Neuronal stem cell (in vitro differentiated cells): ENCODE data around the gene LAMA2.

Experiments
- DNase-seq: peaks from one replicate; pipeline ENCODE4 v3.0.0-alpha.2; 2013; ENCODE audit warnings: low spot score
- H2AFZ ChIP-seq: one replicate; pipeline ENCODE4 v1.6.1; 2013; ENCODE audit warnings: mild to moderate bottlenecking, low read length, inconsistent platforms
- H2AK5ac ChIP-seq: 2 replicates; pipeline ENCODE4 v1.6.1; 2013; ENCODE audit warnings: low read depth, mild to moderate bottlenecking, inconsistent platforms, low read length, moderate library complexity, mixed read lengths
- H2BK120ac ChIP-seq: 2 replicates; pipeline ENCODE4 v1.6.1; 2013; ENCODE audit warnings: low read depth, mild to moderate bottlenecking, inconsistent platforms, low read length, moderate library complexity, mixed read lengths
- H2BK12ac ChIP-seq: one replicate; pipeline ENCODE4 v1.6.1; 2013; ENCODE audit warnings: low read length, inconsistent platforms
- H2BK15ac ChIP-seq: 2 replicates; pipeline ENCODE4 v1.6.1; 2013; ENCODE audit warnings: mild to moderate bottlenecking, low read length, inconsistent platforms, mixed read lengths
- H2BK5ac ChIP-seq: one replicate; pipeline ENCODE4 v1.6.1; 2013; ENCODE audit warnings: inconsistent platforms, mild to moderate bottlenecking, low read length, moderate library complexity
- H3K14ac ChIP-seq: one replicate; pipeline ENCODE4 v1.6.1; 2013; ENCODE audit warnings: low read length, inconsistent platforms
- H3K18ac ChIP-seq: 2 replicates; pipeline ENCODE4 v1.6.1; 2013; ENCODE audit warnings: low read length, inconsistent platforms
- H3K23ac ChIP-seq: 2 replicates; pipeline ENCODE4 v1.6.1; 2013; ENCODE audit warnings: low read depth, mild to moderate bottlenecking, mixed read lengths, low read length, inconsistent platforms; ENCODE audit not compliant: poor library complexity
- H3K27ac ChIP-seq: replicated peaks from 3 replicates; pipeline ENCODE4 v1.5.1; 2013; ENCODE audit warnings: low read length, inconsistent platforms
- H3K27me3 ChIP-seq, 3 experiments: 2 replicates each; pipeline ENCODE4 v1.6.1; 2013; ENCODE audit warnings: low read length in 3 of 3, mild to moderate bottlenecking in 2 of 3, inconsistent platforms in 1 of 3, low read depth in 1 of 3, mixed read lengths in 1 of 3, moderate library complexity in 1 of 3; ENCODE audit not compliant: control insufficient read depth in 3 of 3, insufficient read depth in 3 of 3
- H3K36me3 ChIP-seq, 2 donors: replicated peaks in 1 of 2; 2 replicates each; pipeline ENCODE4 v1.6.1; 2013; ENCODE audit warnings: low read length in 2 of 2; ENCODE audit not compliant: control insufficient read depth in 2 of 2, insufficient read depth in 2 of 2
- H3K4ac ChIP-seq: 2 replicates; pipeline ENCODE4 v1.6.1; 2013; ENCODE audit warnings: inconsistent platforms, mild to moderate bottlenecking, low read length, moderate library complexity
- H3K4me1 ChIP-seq, 2 donors: 1 replicate in 1 of 2; 2 replicates in 1 of 2; pipeline ENCODE4 v1.6.1; 2013; ENCODE audit warnings: low read length in 2 of 2, low read depth in 1 of 2; ENCODE audit not compliant: control insufficient read depth in 2 of 2, insufficient read depth in 1 of 2
- H3K4me2 ChIP-seq: one replicate; pipeline ENCODE4 v1.6.1; 2013; ENCODE audit warnings: mild to moderate bottlenecking, low read length, inconsistent platforms; ENCODE audit not compliant: insufficient read depth, poor library complexity, severe bottlenecking
- H3K4me3 ChIP-seq, 2 donors: 2 replicates each; pipeline ENCODE4 v1.5.1; 2013; ENCODE audit warnings: low read length in 2 of 2, mild to moderate bottlenecking in 2 of 2, inconsistent platforms in 1 of 2, moderate library complexity in 1 of 2
- H3K79me1 ChIP-seq: one replicate; pipeline ENCODE4 v1.6.1; 2013; ENCODE audit warnings: low read depth, mild to moderate bottlenecking, inconsistent platforms, low read length, moderate library complexity
- H3K9ac ChIP-seq: one replicate; pipeline ENCODE4 v1.6.1; 2013; ENCODE audit warnings: mild to moderate bottlenecking, low read depth, low read length, inconsistent platforms; ENCODE audit not compliant: poor library complexity
- H3K9me3 ChIP-seq, 2 donors: replicated peaks in 1 of 2; 2 replicates each; pipeline versions ENCODE3 to v1.6.1; 2013; ENCODE audit warnings: low read length in 2 of 2, mild to moderate bottlenecking in 2 of 2, inconsistent platforms in 1 of 2, low read depth in 1 of 2, mixed read lengths in 1 of 2, moderate library complexity in 1 of 2; ENCODE audit not compliant: control insufficient read depth in 2 of 2, insufficient read depth in 1 of 2
- H4K8ac ChIP-seq: one replicate; pipeline ENCODE4 v1.6.1; 2013; ENCODE audit warnings: low read depth, mild to moderate bottlenecking, inconsistent platforms, low read length, moderate library complexity
- H4K91ac ChIP-seq: one replicate; pipeline ENCODE4 v1.6.1; 2013; ENCODE audit warnings: low read length, low read depth, mild to moderate bottlenecking, inconsistent platforms; ENCODE audit not compliant: poor library complexity
- WGBS, 2 donors: extraction: QIAGEN DNeasy Blood & Tissue Kit; methylation state at CpG; one replicate each; pipeline ENCODE4 v1.1.7; 2013; ENCODE audit warnings: missing lambda C conversion rate in 2 of 2, mixed read lengths in 1 of 2; ENCODE audit not compliant: insufficient read length in 2 of 2, insufficient replicate concordance in 1 of 2; ENCODE audit errors: extremely low coverage in 2 of 2; 5-methylcytosine and 5-hydroxymethylcytosine counted together

The LAMA2 gene

DNA sequence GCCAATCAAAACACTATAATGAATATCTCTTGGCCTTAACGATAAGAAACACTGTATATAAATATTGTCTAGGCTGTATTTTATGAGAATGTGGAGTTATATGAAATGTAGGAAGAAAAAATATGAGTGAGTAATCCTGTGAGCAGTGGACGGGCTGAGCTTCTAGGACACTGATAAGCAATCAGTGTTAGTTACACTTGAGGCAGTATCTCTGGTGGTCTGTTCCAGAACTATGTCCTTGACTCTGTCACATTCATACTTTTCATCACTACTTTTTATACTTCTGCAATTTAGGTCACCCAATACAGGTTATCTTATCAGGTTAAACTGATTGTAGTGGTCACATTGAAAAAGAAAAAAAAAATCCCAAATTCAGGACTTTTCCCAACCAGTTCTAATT lies 360.4 kb downstream of the LAMA2 start:
- H2BK15ac ChIP-seq: no peak overlapping the region
- no peak overlapping the region for H3K27ac ChIP-seq
- H3K18ac ChIP-seq: no peak overlapping the region
- peaks cover 0 to 4% of the 10 kb centered on the region in 2 donors for H3K9me3 ChIP-seq
- H2BK5ac ChIP-seq: no peak overlapping the region
- WGBS, 2 donors: no CpG with 5 or more reads among the region's 2 CpGs
- H3K4ac ChIP-seq: no peak overlapping the region
- H3K4me2 ChIP-seq: no peak overlapping the region
- H3K79me1 ChIP-seq: no peaks in the 10 kb centered on the region
- no peak overlapping the region for H4K8ac ChIP-seq
- H2AK5ac ChIP-seq: no peak overlapping the region
- H3K23ac ChIP-seq: no peak overlapping the region
- no peak overlapping the region for H2BK12ac ChIP-seq
- H3K4me1 ChIP-seq: no peaks in the 10 kb centered on the region
- H3K4me3 ChIP-seq: no peak overlapping the region
- H3K14ac ChIP-seq: no peak overlapping the region
- no peak overlapping the region for H4K91ac ChIP-seq
- no peaks in the 10 kb centered on the region for H3K27me3 ChIP-seq
- no peak overlapping the region for H3K9ac ChIP-seq
- H3K36me3 ChIP-seq: no peaks in the 10 kb centered on the region
- no peak overlapping the region for H2BK120ac ChIP-seq
- DNase-seq: no peak
- no peak overlapping the region for H2AFZ ChIP-seq

DNA sequence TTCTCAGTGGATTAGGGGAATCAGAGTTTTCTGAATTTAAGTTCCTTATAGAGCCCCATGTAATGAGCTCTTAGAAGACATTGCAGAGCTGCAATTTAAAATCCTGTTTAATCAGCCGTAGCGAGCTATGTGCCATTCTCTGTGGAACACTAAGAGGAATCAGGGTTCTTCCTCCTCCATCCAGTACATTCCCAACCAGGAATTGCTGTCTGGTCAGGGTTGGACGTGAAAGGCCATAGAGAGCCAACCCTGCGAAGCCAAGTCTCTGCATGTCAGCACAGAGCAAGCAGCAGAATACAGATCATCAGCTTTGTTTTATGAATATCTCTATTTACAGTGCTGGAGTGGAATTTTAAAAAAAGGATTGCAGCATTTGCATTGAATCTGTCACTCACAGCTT lies 366.0 kb downstream of the LAMA2 start:
- no peaks in the 10 kb centered on the region for H3K79me1 ChIP-seq
- no peak overlapping the region for H3K14ac ChIP-seq
- no peak overlapping the region for H3K27ac ChIP-seq
- no peak overlapping the region for H3K9ac ChIP-seq
- H3K18ac ChIP-seq: no peak overlapping the region
- no peak overlapping the region for H2AFZ ChIP-seq
- no peak overlapping the region for H2BK120ac ChIP-seq
- no peak overlapping the region for H3K23ac ChIP-seq
- H2AK5ac ChIP-seq: no peak overlapping the region
- no peak overlapping the region for H2BK5ac ChIP-seq
- no peak overlapping the region for H3K4me3 ChIP-seq
- H3K4ac ChIP-seq: no peak overlapping the region
- no peak overlapping the region for H2BK15ac ChIP-seq
- H4K91ac ChIP-seq: no peak overlapping the region
- no peak overlapping the region for H3K4me2 ChIP-seq
- H3K4me1 ChIP-seq: no peaks in the 10 kb centered on the region
- DNase-seq: no peak
- no peak overlapping the region for H2BK12ac ChIP-seq
- no peak overlapping the region for H4K8ac ChIP-seq
- H3K9me3 ChIP-seq: peaks cover 0 to 4% of the 10 kb centered on the region in 2 donors
- WGBS, 2 donors: no CpG with 5 or more reads among the region's 4 CpGs
- no peaks in the 10 kb centered on the region for H3K36me3 ChIP-seq
- no peaks in the 10 kb centered on the region for H3K27me3 ChIP-seq

DNA sequence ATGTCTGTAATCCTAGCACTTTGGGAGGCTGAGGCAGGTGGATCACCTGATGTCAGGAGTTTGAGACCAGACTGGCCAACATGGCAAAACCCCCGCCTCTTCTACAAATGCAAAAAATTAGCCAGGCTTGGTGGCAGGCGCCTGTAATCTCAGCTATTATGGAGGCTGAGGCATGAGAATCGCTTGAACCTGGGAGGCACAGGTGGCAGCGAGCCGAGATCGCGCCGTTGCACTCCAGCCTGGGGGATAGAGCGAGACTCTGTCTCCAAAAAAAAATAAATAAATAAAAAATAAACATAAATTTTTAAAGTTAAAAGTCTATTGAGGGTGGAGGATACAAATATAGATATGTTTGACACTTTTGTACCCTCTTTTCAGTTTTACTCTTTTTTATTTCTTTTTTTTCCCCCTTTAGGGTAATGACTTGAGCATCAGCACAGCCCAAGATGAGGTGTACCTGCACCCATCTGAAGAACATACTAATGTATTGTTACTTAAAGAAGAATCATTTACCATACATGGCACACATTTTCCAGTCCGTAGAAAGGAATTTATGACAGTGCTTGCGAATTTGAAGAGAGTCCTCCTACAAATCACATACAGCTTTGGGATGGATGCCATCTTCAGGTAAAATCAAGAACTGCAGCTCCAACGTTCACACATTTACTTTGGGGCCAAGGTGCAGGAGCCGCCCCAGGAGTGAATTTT lies 368.9 kb downstream of the LAMA2 start:
- H2AFZ ChIP-seq: no peak overlapping the region
- H3K4me3 ChIP-seq: no peak overlapping the region
- H2BK5ac ChIP-seq: no peak overlapping the region
- no peak overlapping the region for H4K91ac ChIP-seq
- H3K23ac ChIP-seq: no peak overlapping the region
- no peaks in the 10 kb centered on the region for H3K27me3 ChIP-seq
- no peak overlapping the region for H2BK12ac ChIP-seq
- H2AK5ac ChIP-seq: no peak overlapping the region
- no peak overlapping the region for H3K18ac ChIP-seq
- H4K8ac ChIP-seq: no peak overlapping the region
- H3K4me2 ChIP-seq: no peak overlapping the region
- WGBS, 2 donors: no CpG with 5 or more reads among the region's 13 CpGs
- no peaks in the 10 kb centered on the region for H3K4me1 ChIP-seq
- no peak overlapping the region for H3K4ac ChIP-seq
- H3K27ac ChIP-seq: no peak overlapping the region
- no peaks in the 10 kb centered on the region for H3K79me1 ChIP-seq
- H3K9ac ChIP-seq: no peak overlapping the region
- H2BK120ac ChIP-seq: no peak overlapping the region
- no peaks in the 10 kb centered on the region for H3K36me3 ChIP-seq
- no peak overlapping the region for H2BK15ac ChIP-seq
- H3K9me3 ChIP-seq: peaks cover 0 to 4% of the 10 kb centered on the region in 2 donors
- DNase-seq: peak; percentile 61
- no peak overlapping the region for H3K14ac ChIP-seq

DNA sequence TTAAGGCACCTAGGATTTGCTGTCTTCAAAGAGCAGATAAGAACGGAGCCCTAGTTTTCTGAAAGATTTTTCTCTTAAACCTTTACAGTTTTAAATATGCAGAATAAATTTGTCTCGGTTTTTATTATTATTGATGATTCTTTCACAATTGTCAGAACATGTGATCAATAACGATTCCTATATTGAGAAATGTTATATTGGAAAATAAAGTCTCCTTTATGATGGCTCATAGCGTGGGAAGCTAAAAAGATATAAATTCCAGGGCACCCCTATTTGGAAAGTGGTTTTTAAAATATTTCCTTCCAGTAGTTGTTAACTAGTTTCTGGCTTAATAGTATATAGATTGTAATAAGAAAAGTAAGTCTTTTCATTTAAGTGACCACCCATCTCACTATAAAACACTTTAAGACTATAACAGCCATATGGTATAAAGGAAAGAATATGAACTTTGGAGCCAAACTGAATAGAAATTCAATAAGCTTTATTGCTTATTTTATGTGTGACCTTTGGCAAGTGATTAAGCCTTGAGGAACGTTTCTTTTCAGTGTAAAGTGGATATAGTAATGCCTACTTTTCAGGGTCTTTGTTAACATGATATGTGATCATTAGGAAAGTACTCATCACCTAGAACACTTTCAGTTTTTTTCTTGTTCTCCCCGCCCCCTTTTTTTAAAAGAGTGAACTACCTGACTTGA lies 369.6 kb downstream of the LAMA2 start:
- peaks cover 0 to 4% of the 10 kb centered on the region in 2 donors for H3K9me3 ChIP-seq
- H3K27me3 ChIP-seq: no peaks in the 10 kb centered on the region
- no peak overlapping the region for H3K23ac ChIP-seq
- no peaks in the 10 kb centered on the region for H3K79me1 ChIP-seq
- no CpG with 5 or more reads among the region's 6 CpGs for WGBS, 2 donors
- H4K91ac ChIP-seq: no peak overlapping the region
- H3K14ac ChIP-seq: no peak overlapping the region
- H2BK5ac ChIP-seq: no peak overlapping the region
- no peaks in the 10 kb centered on the region for H3K36me3 ChIP-seq
- H3K9ac ChIP-seq: no peak overlapping the region
- no peak overlapping the region for H3K4me2 ChIP-seq
- no peak overlapping the region for H2AFZ ChIP-seq
- H3K27ac ChIP-seq: no peak overlapping the region
- no peak overlapping the region for H3K4ac ChIP-seq
- H2BK15ac ChIP-seq: no peak overlapping the region
- no peak overlapping the region for H2AK5ac ChIP-seq
- H4K8ac ChIP-seq: no peak overlapping the region
- no peak overlapping the region for H3K4me3 ChIP-seq
- DNase-seq: no peak
- no peak overlapping the region for H3K18ac ChIP-seq
- no peak overlapping the region for H2BK120ac ChIP-seq
- no peak overlapping the region for H2BK12ac ChIP-seq
- no peaks in the 10 kb centered on the region for H3K4me1 ChIP-seq
